Non-pigmented ciliary epithelial cell (primary cell): ENCODE data around the gene BICC1.

Experiments used
- DNase-seq: peaks from one replicate; pipeline ENCODE4 v3.0.0-alpha.2; 2010; ENCODE audit warnings: low read depth

Gene BICC1

DNA sequence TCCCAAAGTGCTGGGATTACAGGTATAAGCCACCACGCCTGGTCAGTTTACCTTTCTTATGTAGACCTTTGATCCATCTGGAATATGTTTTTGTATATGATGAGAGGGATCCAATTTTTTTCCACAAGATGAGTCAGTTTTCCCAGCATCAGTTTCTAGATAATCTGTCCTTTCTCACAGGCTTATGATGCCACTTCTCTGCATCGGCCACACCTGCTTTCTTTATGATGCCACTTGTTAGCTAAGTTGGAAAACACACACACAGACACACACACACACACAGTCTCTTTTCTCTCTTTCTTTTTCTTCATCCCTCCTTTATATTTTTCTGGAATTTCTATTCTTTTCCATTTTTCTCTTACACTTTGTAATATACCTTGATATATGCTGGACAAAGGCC lies 240.8 kb downstream of the BICC1 start:
- DNase-seq, result no peak

DNA sequence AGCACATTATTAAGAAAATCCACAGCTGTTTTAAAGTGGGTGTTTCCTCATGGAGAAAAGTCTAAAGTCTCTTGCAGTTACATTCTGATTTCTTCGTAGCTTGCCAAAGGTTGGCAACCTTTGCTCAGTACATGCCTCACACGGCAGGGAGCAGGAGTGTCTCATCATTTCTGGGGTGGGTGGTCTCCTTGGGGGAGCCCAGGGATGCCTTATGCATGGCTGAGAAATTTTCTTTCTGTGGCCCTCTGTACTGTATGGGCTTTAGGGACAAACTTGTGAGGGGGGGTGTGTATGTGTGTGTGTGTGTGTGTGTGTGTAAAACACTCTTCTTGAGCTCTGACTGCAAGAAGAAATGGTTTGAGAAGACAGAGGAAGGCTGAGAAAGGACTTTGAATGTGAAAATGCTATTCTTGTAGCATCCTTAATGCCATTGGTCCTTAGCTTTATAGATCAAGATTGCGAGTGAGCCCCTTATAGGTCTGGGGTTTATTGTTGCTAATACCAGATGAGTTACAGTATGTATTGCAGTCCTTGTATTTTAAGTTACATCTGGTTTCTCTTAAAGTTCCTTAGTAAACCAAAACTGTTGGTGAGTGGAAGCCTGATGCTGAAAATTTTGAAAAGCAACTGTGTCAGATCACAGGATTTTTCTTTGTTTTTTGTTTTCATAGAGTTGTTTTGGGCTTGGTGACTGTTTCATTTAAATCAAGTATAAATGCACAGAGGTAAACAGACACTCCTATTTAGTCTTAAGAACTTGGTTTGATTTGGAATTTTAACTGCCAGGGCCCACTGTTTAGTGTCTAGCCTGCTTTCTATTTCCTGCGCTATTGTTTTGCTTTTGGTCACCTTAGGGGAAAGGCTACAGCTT lies 242.0 kb downstream of the BICC1 start:
- DNase-seq, result no peak

DNA sequence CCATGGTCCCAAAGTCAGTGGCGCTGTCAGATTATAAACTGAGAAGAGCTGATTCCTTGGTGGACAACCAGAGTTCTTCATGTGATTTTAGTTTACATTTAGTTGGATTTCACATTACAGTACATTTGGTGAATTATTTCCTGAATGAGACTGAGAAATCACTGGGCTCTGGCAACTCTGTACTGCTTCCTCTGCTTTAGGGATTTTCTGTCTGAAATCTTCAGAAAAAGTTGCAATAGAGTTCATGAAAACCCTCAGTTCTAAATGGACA lies 242.6 kb downstream of the BICC1 start:
- no peak for DNase-seq

DNA sequence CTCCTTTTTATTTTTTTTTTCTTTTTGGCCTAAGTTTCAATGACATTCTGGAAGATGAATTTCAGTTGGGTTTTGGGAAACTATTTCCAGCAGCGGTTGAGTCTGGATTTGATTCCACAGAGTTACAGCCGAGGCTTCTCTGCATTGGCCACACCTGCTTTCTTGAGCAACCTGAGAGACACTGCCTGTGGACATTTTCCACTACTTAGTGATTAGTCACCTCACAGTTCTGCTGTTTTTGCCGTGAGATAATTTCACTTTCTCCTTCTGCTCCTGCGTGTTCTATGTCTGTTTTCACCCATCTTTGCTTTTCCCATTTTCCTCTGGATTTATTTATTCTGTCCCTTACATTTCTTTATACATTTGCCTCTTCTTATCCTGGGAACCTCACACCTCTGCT lies 243.0 kb downstream of the BICC1 start:
- peak; percentile 53 for DNase-seq

DNA sequence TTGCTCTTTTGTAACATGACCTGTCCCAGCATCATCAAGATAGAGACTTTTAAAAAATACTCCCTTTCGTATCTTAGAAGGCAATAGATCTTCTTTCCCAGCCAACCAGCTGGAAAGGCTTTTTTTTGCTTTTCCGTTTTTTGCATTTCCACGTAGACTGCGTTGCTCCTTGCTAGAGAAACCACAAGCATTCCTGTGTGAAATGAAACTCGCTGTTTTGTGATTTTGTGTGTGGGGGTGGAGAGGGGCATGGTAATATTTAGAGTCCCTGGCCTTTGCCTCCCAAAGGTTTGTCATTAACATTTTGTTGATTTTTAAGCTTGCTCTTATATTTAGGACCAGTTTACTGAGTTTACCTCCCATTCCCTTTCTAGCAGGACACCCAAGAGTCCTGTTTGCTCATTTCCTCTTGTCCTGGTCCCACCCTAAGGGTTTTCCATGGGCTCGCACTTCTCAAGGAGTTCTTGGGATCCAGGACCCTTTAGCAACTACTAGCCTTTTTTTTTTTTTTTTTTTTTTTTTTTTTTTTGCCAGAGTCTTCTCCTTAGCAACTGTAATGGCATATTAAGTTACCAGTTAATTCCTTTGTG lies 243.6 kb downstream of the BICC1 start:
- DNase-seq, result peak; percentile 68

DNA sequence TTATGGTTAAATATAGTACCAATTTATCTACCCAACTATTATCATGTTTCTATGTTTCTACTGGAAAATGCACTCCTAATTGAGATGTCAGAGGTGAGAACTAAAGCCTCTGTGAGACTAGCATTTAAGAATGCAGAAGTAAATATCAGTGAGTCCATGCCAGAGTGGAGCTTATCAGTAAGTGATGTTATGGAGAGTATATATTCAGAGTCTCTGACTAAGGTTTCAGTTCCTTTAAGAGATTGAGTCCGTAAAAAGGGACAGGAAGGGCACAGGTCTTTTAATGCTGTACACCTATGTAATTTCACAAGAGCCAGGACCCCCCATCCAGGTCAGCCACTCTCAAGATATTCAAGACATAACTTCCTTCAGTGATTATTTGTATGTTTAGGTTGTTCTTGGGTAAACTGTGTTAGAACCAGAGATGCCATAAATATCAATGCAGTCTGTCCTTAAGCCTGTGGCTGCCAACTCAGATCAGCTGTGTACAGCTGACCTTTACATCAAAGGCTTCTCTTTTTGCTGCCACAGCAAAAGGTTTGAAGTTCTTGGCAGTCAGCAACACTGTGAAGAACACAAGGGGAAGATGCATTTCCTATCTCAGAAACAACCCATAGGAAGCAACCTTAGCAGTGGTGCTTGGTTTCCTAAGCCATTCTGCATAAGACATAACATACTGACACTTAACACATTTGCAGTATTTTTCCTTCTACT lies 244.8 kb downstream of the BICC1 start:
- DNase-seq, result no peak

DNA sequence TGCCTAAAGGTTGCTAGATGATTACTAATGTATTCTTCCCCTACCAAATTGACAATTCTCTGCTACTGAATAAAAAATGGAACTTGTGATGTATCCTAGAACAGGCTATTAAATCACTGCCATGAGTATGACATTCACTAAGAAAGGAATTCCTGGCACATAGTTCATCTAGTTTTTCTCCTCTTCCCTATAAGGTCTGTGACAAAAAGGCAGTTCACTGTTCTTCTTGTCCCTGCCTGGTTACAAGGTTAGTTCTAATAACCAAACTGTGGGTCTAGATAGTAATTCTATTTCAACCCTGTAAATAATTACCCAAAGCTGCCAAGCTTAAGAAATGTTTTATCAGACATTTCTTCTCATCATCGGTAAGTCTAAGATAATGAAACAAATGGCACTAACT lies 245.6 kb downstream of the BICC1 start:
- DNase-seq, result no peak

DNA sequence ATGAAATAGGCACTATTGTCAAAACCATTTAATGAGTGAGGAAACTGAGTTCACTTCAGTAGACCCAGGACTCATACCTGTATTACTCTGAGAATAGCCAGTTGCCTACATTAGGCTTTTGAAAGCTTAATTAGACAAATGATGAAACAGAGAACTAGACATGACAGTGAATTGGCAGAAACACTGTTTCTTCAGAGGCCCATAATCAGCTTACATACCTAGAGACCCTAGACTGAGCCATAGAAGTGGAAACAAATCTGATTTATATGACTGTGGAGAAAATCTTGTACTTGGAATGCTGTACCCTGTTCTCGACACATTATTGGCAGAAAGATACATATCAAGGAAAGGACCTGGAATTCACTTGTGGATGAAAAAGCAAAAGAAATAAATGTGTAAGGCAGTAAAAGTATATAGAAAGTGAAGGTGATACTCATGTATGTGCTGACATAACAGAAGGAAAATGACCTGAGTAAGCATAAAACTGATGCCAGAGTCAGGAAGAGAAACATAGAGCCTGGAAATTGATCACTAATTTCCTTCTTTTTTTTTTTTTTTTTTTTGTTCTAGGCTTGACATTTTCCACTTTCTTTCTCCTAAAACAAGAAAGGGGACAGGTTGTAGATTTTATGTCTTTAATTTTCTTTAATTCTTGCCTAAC lies 251.5 kb downstream of the BICC1 start:
- no peak for DNase-seq

DNA sequence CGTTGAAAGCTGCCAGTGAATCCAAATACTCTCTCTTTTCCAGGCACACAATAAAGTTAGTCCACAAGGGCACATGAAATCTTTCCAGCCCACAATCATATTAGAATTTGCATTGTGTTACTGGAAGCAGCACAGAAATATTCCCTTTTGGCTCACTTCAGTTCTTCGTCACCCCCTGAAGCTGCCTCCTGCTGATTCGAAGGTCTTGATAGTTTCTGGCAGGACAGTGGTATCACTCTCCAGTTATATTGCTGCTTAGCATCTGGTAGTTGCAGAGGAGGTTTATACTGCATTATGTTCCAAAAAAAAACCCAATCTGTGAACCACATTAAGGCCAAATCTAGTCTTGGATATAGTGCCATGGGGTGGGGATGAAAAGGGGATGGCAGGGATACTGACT lies 253.2 kb downstream of the BICC1 start:
- DNase-seq, result no peak

DNA sequence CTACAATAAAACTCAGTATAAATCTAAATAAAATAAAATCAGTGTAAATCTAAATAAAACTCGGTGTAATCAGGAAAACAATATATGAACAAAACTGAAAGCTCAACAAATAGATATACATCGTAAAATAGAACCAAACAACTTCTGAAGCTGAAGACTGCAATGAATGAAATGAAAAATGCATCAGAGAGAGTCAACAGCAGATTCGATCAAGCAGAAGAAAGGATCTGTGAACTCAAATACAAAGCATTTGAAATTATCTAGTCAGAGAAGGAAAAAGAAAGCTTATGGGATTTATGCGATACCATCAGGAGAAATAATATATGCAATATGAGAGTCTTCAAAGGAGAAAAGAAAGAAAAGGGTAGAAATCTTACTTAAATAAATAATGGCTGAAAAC lies 255.0 kb downstream of the BICC1 start:
- no peak for DNase-seq

DNA sequence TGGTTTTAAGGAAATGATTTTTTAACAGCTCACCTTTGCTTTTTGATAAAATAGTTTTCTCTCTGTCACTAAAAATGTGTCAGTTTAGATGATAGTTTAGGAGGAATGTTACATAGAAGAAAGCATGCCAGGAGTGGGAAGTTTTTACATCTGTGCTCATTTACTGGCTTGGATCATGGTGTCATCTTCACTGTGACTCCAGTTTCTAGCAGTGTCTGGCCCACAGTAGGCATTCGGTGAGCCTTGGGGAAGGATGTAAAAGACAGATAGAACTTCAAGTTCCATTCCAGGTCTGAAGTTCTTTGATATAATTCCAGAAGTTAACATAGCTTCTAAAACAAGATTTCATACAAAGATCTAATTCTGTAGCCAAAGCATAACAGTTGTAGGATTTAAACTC lies 259.2 kb downstream of the BICC1 start:
- DNase-seq, result no peak

DNA sequence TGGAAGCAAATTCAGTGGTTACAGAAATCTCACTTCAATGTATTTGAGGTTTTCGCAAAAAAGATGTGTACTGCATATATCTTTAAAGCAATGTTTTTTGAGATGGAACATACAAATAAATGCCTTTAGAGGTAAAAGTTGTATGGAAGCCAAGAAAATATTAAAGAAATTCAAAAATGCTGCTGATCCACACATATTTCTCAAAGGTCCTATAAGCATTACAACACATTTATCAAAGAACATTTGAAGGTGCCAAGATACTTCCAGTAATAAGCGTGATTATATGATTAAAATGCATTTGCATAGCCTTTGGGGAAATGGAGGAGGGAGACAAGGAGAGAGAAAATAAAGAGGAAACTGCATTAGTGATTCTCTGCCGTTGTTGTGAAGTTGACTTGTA lies 260.1 kb downstream of the BICC1 start:
- DNase-seq, result no peak

DNA sequence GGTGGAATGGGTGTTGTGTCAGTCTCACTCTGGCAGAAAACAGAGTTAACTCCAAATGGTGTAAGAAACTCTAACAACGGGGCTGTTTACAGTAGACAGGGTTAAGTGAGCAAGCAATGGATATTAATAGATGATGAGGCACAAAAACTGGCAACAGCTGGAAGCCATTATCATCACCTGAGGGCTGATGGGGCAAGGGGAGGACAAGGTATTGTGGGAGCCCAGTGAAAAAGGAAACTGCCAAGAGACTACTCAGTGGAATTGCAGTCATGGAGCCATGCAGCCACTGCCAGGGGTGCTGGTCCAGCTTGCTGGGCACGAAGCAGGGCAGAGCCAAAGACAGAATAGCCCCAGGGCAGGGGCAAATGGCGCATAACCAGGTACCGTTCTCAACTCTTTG lies 260.7 kb downstream of the BICC1 start:
- DNase-seq, result no peak

DNA sequence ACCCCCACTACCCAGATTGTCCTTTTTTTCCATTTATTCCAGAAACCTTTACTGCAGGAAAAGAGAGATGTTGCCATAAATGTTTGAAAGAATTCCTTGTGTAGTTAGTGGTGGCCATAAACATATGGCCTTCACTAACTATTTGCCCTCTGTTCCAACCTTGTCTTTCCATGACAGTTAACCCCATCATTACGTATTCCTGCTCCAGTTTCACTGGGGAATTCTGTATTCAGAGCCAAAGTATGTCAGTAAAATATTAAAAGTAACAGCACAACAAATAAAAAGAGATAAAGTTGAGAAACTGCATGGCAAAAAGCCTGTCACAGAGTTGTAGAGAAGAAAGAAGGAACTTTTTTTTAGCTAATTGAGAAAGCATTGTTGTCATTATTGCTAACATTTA lies 261.3 kb downstream of the BICC1 start:
- no peak for DNase-seq

DNA sequence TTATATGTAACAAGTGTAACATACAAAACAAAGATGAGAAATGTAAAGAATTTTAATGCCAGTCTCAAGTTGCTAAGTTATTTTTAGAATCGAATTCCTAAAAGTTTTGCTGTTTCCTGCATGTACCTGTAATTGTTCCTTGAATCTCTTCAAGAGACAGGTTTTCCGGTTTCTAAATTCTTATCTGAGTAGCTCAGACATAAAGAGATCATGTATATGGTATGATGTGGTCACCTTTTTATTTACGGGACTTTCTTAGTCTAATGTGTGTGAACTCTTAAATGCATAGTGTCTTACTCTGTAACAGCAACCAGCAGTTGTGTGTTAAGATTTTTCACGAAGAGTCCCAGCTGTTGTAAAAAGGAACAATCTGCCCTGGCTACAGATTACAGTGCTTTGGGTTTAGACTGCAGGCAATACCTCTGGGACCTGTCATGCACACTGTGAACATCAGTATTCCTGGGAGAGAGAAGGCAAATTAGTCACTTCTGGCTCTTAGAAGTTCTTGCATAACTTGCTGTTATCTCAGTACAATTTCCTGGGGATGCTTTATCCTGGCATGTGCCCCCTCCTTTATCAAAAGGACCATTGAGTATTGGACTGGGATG lies 263.4 kb downstream of the BICC1 start:
- DNase-seq, result peak; percentile 75

DNA sequence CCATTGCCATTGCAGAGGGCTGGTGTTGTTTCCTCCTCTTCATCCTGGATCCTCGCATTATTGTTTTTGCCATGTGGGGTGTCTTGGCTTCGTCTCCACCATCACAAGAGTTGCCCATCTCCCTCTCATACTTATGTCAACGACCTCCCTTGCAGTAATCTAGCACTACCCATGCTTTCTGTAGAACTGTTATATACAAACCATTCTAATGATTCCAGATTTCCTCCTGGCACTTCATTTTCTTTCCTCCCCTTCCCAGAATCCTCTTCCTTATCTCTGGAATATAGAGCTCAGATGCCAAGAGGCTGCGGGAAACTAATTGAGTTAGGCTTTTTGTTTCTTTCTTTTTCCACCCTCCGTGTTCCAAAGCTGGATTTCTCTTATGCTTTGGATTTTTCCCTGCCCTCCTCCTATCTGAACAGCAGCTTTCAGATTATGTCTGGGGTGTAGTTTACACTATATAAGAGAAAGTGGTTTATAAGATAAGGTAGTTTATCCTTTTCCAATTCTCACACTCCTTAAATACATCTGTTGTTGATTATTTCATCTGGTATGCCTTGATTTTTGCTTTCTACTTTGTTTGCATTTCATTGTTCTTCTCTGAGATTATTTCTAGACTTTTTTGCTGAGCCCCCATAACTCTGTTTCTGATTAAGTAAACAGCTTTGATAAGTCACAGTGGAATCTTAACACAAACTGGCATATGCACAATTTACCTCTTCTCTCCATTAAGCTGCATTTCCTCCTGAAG lies 264.1 kb downstream of the BICC1 start:
- DNase-seq, result no peak

DNA sequence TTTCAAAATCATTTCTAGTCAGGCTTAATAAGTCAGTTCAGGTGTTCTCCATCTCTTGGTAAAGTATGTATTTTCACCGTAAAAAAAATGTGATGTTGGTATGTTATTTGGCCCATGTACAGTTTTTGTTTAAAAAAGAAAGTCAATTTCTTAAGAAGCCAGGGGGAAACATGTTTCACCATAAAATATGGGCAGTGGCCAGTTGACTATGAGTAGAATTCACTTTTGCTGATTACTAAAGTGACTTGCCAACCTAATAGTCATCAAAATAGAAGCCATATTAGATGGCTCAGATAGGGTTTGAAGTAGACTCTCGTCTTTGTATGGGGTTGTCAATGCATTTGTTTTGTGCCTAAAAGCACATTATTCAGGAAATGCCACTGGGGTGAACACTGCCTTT lies 266.3 kb downstream of the BICC1 start:
- no peak for DNase-seq

DNA sequence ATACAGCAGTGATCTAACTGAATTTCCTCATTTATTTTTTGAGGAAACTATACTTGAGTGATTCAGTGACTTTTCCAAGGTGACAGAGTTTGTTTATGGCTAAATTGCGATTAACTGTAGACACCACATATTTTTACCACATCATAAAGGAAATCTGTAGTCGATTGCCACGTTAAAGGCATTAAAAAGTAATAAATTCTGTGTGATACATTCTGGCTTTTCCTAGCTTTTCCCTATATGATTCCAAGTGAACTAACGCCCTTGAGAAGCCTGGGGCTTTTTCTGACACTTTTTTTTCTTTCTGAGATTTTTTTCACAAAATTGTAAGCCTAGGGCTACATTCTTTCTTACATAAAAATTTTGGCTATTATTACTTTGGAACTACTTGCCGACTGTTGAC lies 266.9 kb downstream of the BICC1 start:
- DNase-seq, result no peak

DNA sequence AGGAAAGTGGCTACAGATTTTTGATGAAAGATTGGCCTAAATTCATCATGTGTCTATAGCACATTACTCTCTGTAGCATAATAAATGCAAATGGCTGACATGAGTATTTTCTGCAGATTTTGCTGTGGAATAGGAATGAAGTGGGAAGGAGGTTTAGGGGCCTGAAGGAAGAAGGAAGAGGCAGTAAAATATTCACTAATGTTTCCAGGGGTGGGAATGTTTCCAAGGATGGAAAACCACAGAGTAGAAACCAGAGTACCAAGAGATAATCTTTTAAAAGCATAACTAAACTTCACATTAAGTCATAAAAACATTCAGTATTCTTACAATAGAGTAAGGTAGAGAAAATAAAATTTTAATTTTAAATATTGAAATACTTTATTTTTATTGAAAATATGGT lies 267.8 kb downstream of the BICC1 start:
- DNase-seq, result no peak

DNA sequence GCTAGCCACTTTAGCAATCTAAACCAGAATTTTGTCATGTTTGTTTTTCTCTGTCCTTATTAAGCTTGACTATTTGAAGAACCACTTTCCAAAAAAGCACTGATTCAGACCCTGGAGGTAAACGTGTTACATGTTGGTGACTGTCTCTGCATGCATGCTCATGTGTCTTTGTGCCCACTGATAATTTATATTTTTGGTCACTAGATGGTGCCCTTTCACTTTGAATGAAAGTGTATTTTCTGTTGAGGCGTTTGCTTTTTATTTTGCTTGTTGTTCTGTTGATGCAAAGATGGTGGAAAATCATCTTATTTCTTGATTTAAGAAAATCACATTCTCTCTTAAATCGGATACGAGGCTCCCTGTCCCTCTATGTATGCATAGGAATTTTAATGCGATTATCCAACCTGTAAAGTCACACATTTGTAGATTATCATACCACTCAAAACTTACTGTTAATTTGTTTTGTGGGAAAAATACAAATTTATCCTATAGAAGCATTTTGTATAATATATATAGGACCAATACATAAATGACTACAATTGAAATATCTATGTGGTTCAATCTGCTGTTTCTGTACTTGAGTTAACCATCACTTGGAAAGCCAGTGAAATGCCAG lies 269.3 kb downstream of the BICC1 start:
- no peak for DNase-seq
